GM18517 (cell line): ENCODE results near the gene MUC5B.
"Not testable (repeated sequence)": the region's sequence is repeated elsewhere in the genome, so short reads cannot be mapped to it uniquely, and the experiment has no call there.

ENCODE experiments used
- ATAC-seq: cut with Tn5 transposase; IDR thresholded peaks from one replicate; pipeline ENCODE4 v1.9.1; 2021; ENCODE audit warnings: mild to moderate bottlenecking, moderate library complexity; ENCODE audit not compliant: unreplicated experiment

MUC5B gene

DNA sequence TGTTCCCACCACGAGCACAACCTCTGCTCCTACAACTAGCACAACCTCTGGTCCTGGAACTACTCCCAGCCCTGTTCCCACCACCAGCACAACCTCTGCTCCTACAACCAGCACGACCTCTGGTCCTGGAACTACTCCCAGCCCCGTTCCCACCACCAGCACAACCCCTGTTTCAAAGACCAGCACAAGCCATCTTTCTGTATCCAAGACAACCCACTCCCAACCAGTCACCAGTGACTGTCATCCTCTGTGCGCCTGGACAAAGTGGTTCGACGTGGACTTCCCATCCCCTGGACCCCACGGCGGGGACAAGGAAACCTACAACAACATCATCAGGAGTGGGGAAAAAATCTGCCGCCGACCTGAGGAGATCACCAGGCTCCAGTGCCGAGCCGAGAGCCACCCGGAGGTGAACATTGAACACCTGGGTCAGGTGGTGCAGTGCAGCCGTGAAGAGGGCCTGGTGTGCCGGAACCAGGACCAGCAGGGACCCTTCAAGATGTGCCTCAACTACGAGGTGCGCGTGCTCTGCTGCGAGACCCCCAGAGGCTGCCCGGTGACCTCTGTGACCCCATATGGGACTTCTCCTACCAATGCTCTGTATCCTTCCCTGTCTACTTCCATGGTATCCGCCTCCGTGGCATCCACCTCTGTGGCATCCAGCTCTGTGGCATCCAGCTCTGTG is 30.9 kb upstream of the MUC5B start:
- ATAC-seq: not testable (repeated sequence)

DNA sequence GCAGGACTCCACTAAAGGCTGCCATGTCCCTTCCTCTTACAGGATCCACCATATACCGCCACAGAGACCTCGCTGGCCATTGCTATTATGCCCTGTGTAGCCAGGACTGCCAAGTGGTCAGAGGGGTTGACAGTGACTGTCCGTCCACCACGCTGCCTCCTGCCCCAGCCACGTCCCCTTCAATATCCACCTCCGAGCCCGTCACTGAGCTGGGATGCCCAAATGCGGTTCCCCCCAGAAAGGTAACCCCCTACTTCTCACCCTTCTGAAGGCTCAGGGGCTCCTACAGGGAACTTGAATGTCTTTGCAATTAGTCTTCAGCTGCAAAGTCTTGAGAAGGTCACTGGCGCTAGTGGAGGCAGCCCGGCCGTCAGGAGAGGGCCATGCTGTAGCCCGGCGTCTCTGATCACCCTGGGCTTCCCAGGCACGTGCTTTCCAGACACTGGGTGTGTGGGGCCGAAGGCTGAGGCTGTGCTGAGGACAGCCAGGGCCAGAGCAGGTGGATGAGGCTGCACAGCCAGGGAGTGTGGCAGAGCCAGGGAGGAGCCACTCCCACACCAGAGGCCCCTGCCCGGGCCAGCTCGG is 30.0 kb upstream of the MUC5B start:
- no peak for ATAC-seq

DNA sequence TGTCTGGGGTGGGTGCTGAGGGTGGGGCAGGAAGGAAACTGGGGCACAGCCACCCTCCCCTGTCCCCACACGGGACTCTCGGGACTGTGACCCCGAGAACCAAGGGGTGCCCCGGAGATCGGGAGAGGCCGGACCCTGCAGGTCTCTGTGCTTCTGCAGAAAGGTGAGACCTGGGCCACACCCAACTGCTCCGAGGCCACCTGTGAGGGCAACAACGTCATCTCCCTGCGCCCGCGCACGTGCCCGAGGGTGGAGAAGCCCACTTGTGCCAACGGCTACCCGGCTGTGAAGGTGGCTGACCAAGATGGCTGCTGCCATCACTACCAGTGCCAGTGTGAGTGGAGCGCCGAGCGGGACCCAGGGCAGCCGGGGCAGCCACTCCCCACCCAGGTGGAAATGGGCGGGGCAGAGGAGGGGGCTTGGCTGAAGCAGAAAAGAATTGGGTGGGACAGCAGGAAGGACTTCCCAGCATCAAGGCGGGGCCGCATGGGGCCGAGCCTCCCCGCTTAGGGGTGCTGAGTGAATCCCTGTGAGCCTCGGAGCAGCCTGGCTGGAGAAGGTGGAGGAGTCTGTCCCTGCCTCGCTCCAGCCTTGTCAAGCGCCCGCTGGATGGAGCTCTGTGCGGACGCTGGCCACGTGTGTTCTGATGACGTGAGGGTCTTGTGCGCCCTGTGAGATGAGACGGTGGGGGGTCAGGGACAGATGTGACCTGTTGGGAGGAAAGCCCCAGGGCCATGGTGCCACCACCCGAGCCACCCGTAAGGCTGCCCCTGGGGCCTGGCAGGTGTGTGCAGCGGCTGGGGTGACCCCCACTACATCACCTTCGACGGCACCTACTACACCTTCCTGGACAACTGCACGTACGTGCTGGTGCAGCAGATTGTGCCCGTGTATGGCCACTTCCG is 29.3 kb upstream of the MUC5B start:
- no peak for ATAC-seq

DNA sequence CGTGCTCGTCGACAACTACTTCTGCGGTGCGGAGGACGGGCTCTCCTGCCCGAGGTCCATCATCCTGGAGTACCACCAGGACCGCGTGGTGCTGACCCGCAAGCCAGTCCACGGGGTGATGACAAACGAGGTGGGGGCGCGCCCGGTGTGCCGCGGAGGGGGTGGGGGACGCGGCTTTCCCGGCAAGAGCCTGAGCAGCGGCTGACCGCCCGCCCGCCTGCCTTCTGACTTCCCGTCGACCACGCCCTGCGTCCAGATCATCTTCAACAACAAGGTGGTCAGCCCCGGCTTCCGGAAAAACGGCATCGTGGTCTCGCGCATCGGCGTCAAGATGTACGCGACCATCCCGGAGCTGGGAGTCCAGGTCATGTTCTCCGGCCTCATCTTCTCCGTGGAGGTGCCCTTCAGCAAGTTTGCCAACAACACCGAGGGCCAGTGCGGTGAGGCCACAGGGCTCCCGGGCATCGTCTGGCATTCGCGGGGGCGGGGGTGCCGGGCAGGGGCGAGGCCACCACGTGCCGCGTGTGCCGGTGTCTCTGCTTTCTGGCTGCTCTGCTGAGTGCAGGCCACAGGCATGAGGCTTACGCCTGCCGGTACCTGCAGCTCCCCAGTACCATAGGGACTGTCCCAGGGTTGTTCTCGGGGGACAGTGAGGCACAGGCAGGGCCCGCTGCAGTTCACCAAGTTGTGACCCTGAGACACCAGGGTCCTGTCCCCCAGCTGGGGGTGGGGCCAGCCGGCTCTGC is 28.5 kb upstream of the MUC5B start:
- ATAC-seq: no peak

DNA sequence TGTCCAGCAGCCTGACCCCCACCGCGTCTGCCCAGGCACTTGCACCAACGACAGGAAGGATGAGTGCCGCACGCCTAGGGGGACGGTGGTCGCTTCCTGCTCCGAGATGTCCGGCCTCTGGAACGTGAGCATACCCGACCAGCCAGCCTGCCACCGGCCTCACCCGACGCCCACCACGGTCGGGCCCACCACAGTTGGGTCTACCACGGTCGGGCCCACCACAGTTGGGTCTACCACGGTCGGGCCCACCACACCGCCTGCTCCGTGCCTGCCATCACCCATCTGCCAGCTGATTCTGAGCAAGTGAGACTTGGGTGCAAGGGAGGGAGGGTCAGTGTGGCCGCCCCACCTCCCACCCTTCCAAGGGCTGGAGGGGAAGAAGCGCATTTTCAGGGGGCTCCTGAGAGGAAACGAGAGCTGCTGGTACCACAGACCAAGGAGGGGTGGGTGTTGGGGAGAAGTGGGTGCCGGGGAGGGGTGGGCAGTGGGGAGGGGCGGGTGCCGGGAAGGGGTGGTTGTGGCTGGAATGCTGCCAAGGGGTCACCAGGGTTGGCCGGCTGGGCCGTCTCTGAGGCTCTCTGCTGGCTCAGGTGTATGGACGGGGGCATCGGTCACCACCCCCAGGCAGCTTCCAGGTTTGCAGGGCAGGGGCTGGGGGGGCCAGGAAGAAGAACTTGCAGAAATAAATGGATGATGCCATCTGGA is 27.7 kb upstream of the MUC5B start:
- ATAC-seq: no peak

DNA sequence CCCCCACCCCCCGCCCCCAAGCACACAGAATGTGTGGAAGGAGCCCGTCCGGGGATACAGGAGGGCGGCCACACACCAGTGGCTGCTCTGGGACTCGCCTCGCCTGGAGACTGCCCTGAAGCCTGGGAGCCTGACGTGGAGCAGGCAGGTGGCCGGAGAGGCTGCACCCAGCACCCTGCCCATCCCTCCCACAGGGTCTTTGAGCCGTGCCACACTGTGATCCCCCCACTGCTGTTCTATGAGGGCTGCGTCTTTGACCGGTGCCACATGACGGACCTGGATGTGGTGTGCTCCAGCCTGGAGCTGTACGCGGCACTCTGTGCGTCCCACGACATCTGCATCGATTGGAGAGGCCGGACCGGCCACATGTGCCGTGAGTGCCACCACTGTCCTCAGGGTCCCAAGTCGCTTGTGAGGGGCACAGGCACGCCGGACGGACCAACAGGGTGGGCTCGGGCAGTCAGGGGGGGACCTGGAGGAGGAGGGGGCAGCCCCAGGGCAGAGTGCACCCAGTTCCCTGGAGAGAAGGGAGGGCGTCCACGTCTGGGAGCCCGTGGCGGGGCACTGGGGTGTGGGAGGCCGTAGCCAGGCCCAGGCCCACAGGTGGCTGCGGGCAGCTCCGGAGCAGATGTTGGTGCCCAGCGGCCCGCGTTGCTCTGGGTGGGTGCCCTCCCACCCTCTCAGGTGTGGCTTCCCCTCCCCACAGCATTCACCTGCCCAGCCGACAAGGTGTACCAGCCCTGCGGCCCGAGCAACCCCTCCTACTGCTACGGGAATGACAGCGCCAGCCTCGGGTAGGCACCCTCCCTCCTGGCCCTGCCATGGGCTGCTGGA is 27.0 kb upstream of the MUC5B start:
- no peak for ATAC-seq

DNA sequence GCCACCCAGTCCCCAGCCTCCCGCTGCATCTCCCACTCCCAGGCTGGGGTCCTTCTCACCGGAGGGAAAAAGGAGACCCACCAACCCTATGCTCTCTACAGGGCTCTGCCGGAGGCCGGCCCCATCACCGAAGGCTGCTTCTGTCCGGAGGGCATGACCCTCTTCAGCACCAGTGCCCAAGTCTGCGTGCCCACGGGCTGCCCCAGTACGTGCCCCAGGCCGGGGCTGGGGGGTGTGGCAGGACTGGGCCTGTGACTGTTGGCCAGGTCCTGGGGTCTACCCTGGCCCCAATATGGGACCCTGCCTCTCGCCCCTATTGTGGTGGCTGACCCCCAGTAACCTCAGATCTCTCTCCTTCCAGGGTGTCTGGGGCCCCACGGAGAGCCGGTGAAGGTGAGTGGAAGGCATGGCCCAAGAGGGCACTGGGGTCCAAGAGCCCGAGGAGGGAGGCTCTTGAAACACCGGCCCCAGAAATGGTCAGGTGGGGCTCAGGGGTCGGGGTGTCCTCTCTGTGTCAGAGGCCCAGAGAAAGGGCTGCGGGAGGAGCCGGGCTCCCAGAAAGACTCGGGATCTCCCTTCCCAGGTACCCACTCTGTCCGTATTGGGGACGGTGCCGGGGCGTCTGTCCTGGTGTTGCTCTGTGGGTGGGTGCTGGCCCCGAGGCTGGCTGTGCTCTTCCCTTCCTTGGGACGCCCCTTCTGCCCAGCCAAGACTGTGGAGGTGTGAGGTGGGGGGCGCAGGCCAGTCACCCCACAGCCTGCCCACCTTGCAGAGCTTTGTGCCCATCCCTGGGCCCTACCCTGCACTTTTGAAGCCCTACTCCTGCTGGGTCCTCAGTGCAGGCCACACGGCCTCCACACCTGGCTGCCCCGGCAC is 26.1 kb upstream of the MUC5B start:
- no peak for ATAC-seq

DNA sequence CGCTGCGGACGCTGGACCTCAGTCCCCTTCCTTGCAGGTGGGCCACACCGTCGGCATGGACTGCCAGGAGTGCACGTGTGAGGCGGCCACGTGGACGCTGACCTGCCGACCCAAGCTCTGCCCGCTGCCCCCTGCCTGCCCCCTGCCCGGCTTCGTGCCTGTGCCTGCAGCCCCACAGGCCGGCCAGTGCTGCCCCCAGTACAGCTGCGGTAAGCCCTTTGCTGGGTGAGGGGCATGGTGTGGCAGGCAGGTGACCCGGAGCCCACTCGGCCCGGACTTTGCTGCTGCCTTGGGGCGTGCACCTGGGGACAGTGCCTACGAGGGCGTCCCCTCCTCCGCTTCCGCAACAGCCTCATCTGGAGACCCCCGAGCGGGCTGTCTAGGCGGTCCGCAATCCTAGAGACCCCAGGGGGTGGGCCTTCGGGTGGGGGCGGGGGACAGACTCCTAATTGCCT is 25.4 kb upstream of the MUC5B start:
- no peak for ATAC-seq

DNA sequence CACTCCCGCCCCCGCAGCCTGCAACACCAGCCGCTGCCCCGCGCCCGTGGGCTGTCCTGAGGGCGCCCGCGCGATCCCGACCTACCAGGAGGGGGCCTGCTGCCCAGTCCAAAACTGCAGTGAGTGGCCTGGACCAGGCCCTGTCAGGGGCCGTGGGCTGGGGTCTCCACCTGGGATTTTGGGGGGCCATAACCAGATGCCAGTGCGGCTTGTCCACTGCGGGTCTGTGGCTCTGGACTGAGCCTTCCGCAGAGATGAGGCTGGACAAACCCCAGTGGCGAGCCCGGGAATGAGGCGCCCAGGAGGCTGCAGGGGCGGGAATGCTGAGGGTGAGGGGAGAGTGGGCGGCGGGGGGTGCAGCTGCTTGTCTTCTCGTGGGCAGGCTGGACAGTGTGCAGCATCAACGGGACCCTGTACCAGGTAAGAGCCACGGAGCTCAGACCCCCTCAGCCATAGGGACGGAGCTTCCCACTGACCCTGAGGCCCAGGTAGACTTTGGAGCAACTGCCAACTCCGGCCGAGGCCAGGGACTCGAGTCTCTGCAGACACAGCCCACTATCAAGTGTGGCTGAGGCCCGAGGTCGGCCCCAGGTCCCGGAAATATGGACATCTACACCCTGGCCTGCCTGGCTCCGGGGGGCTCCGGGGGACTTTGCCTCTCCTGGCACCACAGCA is 24.8 kb upstream of the MUC5B start:
- ATAC-seq: no peak

DNA sequence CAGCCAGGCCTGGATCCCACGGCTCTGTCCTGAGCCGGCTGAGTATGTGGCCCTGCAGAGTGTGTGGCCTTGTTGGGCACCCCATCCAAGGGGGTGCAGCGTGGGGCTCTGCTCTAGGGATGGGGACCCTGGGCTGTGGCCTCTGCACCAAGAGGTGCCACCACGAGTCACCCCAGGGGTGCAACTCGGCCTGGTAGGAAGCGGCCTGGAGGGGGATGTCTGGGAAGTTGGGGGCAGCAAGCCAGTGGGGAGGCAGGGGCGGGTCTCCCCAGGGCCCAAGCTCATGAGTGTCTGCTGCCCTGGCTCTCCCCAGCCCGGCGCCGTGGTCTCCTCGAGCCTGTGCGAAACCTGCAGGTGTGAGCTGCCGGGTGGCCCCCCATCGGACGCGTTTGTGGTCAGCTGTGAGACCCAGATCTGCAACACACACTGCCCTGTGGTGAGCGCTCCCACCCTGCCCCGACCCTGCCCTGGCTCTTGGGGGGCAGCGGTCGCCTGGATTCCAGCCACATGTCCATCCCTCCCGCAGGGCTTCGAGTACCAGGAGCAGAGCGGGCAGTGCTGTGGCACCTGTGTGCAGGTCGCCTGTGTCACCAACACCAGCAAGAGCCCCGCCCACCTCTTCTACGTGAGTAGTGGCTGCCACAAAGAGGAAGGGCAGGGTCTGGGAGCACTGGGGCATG is 24.2 kb upstream of the MUC5B start:
- ATAC-seq: no peak

DNA sequence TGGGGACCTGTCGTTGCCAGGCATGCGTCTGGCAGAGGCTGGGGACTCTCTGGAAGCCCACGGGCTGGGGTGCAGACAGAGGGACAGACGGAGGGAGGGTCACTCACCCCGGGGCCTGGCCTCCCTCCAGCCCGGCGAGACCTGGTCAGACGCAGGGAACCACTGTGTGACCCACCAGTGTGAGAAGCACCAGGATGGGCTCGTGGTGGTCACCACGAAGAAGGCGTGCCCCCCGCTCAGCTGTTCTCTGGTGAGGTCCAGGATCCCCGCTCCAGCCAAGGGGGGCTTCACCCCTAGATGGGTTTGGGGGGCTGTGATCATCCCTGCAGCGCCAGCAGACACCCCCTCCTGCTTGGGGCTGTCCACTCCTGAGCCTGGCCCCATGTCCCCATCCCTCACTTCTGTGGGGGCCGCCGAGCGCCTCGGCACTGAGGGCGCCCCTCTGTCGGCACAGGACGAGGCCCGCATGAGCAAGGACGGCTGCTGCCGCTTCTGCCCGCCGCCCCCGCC is 23.6 kb upstream of the MUC5B start:
- no peak for ATAC-seq

DNA sequence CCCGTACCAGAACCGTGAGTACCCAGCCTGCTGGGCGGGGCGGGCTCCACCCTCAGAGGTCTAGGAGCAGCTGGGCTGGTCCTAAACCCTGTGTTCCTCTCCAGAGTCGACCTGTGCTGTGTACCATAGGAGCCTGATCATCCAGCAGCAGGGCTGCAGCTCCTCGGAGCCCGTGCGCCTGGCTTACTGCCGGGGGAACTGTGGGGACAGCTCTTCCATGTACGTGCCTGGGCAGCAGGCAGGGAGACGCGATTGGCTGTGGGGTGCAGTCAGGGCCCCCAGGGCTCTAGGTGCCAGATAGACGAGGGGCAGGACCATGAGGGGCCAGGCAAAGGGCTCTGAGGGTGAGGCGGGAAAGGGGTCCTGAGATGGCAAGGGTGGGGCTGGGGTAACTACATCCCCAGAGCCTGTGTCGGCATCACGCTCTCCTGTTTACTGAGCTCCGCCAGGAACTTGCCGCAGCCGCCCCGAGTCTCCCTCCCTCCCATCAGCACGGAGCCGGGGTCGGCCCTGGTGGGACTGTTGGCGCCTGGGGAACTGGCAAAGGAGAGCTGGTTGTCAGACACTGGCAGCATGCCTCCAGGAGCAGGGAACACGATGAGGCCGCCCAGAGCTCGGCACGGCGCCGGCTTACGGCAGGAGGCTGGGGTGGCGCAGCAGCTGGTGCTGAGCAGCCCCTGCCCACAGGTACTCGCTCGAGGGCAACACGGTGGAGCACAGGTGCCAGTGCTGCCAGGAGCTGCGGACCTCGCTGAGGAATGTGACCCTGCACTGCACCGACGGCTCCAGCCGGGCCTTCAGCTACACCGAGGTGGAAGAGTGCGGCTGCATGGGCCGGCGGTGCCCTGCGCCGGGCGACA is 22.9 kb upstream of the MUC5B start:
- ATAC-seq: no peak

DNA sequence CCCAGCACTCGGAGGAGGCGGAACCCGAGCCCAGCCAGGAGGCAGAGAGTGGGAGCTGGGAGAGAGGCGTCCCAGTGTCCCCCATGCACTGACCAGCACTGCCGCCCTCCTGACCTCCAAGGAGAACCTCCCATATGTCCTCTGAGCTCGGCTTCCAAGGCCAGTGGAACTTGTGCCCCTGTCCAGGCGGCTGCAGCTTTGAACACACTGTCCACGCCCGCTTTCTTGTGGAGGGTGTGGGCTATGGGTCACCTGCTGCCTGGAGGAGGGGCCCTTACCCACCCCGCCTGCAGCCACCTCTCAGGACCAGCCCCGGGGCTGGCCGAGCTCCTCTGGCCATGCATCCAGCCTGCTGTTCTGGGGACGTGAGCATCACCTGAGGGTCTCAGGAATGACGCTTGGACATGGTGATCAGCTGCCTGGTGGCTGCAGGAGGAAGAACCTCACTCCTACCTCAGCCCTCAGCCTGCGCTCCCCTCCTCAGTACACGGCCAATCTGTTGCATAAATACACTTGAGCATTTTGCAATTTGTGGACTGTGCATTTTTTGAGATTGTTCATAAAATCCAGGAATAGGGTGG is 22.2 kb upstream of the MUC5B start:
- ATAC-seq: no peak

DNA sequence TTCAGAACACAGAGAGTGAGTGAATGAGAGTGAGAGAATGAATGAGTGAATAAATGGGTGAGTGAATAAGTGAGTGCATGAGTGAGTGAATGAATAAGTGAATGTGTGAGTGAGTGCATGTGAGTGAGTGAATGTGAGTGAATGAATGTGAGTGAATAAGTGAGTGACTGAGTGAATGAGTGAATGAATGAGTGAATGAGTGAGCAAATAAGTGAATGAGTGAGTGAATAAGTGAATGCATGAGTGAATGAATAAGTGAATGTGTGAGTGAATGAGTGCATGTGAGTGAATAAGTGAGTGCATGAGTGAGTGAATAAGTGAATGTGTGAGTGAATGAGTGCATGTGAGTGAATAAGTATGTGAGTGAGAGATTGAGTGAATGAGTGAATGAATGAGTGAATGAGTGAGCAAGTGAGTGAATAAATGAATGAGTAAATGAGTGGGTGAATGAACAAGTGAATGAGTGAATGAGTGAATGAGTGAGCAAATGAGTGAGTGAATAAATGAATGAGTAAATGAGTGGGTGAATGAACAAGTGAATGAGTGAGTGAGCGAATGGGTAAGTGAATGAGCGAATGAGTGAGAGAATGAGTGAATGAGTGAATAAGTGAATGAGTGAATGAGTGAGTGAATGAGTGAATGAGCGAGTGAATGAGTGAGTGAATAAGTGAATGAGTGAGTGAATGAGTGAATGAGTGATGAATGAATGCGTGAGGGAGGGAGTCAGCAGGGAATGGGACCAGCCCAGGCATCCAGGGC is 21.3 kb upstream of the MUC5B start:
- no peak for ATAC-seq

DNA sequence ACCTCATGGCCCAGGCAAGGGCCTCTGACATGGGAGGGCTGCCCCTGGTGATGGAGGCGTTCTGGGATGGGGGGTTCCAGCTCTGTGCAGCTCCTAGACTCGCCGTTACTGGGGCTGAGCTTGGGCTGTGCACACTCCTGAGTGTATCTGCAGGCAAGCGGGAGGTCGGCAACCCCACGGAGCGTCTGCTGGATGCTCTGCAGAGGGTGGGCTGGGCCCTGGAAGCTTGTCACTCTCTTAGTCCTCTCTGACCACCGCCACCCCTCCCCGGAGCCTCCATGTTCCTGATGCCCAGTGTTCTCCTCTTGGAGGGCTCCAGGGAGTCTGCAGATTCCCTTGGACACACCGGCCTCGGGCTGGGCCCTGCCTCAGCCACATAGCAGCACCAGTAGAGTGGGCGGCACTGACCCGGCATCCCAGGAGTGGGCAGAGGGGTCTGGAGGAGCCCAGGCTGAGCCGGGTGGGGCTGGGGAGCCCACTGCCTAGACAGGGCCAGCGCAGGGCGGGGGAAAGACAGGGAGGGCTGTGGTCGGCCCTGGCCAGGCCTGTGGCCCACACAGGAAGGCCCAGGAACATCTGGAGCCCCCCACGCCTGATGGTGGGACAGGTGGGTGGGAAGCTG is 20.6 kb upstream of the MUC5B start:
- no peak for ATAC-seq
